Ishikawa (cell line): ENCODE measurements around the gene ERBB4.

ENCODE experiments used
- CEBPB ChIP-seq: IDR thresholded peaks from 2 replicates; pipeline ENCODE4 v1.6.1; 2012
- CREB1 ChIP-seq: IDR thresholded peaks from 2 replicates; pipeline ENCODE4 v1.6.1; 2012; ENCODE audit warnings: low read depth
- EGR1 ChIP-seq: IDR thresholded peaks from 2 replicates; pipeline ENCODE4 v1.6.1; 2012
- EP300 ChIP-seq: IDR thresholded peaks from 2 replicates; pipeline ENCODE4 v1.6.1; 2012; ENCODE audit warnings: borderline replicate concordance
- FOXM1 ChIP-seq: IDR thresholded peaks from 2 replicates; pipeline ENCODE4 v1.6.1; 2012; ENCODE audit warnings: low read depth, borderline replicate concordance
- NFIC ChIP-seq: IDR thresholded peaks from 2 replicates; pipeline ENCODE4 v1.6.1; 2012
- RAD21 ChIP-seq: IDR thresholded peaks from 2 replicates; pipeline ENCODE4 v1.6.1; 2012; ENCODE audit warnings: low read depth
- TAF1 ChIP-seq: IDR thresholded peaks from 2 replicates; pipeline ENCODE4 v1.6.1; 2012; ENCODE audit warnings: low read depth, mild to moderate bottlenecking
- TCF12 ChIP-seq: IDR thresholded peaks from 2 replicates; pipeline ENCODE4 v1.6.1; 2012; ENCODE audit warnings: low read depth
- TEAD4 ChIP-seq: IDR thresholded peaks from 2 replicates; pipeline ENCODE4 v1.6.1; 2012
- YY1 ChIP-seq: IDR thresholded peaks from 2 replicates; pipeline ENCODE4 v1.6.1; 2012; ENCODE audit warnings: low read depth
- ZBTB7A ChIP-seq: IDR thresholded peaks from 2 replicates; pipeline ENCODE4 v1.6.1; 2012; ENCODE audit warnings: low read depth
- TF ChIP-seq, protein P1 (sequence below): IDR thresholded peaks from 2 replicates; pipeline ENCODE4 v1.6.1; 2012
- TF ChIP-seq, protein P2 (sequence below): IDR thresholded peaks from 2 replicates; pipeline ENCODE4 v1.6.1; 2012
- TF ChIP-seq, protein P3 (sequence below): IDR thresholded peaks from 2 replicates; pipeline ENCODE4 v1.6.1; 2012; ENCODE audit warnings: low read depth, mild to moderate bottlenecking

The ERBB4 gene

DNA sequence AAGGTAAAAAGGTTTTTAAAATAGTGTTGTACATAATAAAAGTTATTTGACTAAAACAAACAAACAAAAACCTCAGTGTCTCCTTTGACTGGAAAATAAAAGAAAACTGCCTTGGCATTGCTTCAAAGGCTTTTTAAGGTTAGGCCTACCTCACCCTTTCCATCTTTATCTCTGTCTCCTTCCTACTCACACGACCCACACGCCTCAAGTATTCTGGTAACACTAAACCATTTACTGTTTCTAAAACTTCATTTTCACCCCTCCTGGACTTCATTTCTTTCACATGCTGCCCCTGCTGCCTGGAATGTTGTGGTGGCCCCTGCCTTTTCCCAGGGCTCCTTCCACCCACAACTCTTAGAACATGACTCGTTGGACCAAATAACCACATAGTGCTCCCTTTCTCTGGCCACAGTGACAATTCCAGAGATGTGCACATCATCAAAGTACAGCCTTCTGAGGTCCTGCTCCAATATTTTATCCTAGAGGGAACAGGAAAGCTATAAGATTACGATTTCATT is 54.0 kb downstream of the ERBB4 start:
- TF ChIP-seq EGR1: no peak
- TF ChIP-seq, protein P1, sequence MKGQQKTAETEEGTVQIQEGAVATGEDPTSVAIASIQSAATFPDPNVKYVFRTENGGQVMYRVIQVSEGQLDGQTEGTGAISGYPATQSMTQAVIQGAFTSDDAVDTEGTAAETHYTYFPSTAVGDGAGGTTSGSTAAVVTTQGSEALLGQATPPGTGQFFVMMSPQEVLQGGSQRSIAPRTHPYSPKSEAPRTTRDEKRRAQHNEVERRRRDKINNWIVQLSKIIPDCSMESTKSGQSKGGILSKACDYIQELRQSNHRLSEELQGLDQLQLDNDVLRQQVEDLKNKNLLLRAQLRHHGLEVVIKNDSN: no peak
- TF ChIP-seq RAD21: no peak
- no peak for TF ChIP-seq CREB1
- TF ChIP-seq TCF12: no peak
- TF ChIP-seq TEAD4: no peak
- no peak for TF ChIP-seq TAF1
- TF ChIP-seq YY1: no peak

DNA sequence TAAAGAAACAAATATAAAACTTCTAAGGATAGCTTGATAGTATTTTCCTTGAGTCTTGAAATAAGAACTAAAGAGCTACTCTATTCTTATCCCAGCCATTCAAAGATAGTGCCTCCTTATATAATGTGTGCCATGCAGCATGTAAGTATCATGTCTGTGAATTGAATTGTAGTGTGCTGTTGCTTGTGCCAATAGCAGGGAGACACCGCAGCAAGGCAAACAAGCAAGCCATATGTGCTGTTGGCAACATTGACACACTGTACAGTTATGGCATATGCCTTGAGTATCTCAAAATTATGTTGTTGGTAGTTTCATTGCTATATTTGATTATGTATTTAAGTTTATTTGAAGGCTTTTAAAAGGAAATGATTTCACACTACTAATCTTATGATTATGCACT is 58.2 kb downstream of the ERBB4 start:
- TF ChIP-seq TCF12: no peak
- TF ChIP-seq, protein P1: no peak
- TF ChIP-seq, protein P2, sequence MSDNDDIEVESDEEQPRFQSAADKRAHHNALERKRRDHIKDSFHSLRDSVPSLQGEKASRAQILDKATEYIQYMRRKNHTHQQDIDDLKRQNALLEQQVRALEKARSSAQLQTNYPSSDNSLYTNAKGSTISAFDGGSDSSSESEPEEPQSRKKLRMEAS: no peak
- no peak for TF ChIP-seq NFIC
- TF ChIP-seq FOXM1: no peak
- TF ChIP-seq EP300: no peak
- TF ChIP-seq YY1: no peak
- no peak for TF ChIP-seq TEAD4
- TF ChIP-seq CEBPB: no peak
- TF ChIP-seq ZBTB7A: no peak

DNA sequence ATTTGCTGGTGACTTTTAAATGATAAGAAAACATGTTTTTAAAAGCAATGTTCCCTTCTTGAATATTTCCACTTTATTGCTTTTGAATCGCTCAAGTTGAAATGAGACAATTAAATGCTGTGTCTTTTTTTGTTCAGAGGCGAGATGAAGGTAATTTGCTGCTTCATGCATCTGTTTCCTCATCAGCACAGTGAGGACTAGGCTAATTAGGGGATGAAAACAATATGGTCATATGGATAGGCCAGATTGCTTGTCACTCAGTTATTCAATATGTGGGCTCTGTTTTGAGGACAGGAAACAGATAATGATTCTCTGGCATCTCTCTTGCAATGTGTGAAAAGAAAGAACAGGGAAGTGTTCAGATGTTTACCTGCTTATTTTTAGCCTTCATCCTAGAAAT is 61.0 kb downstream of the ERBB4 start:
- TF ChIP-seq YY1 (no peak), CREB1 (no peak), TCF12 (no peak), TEAD4 (no peak), EGR1 (no peak), NFIC (no peak), TAF1 (no peak), FOXM1 (no peak), CEBPB (no peak), EP300 (no peak), RAD21 (no peak)
- TF ChIP-seq, protein P1: no peak
- TF ChIP-seq, protein P3, sequence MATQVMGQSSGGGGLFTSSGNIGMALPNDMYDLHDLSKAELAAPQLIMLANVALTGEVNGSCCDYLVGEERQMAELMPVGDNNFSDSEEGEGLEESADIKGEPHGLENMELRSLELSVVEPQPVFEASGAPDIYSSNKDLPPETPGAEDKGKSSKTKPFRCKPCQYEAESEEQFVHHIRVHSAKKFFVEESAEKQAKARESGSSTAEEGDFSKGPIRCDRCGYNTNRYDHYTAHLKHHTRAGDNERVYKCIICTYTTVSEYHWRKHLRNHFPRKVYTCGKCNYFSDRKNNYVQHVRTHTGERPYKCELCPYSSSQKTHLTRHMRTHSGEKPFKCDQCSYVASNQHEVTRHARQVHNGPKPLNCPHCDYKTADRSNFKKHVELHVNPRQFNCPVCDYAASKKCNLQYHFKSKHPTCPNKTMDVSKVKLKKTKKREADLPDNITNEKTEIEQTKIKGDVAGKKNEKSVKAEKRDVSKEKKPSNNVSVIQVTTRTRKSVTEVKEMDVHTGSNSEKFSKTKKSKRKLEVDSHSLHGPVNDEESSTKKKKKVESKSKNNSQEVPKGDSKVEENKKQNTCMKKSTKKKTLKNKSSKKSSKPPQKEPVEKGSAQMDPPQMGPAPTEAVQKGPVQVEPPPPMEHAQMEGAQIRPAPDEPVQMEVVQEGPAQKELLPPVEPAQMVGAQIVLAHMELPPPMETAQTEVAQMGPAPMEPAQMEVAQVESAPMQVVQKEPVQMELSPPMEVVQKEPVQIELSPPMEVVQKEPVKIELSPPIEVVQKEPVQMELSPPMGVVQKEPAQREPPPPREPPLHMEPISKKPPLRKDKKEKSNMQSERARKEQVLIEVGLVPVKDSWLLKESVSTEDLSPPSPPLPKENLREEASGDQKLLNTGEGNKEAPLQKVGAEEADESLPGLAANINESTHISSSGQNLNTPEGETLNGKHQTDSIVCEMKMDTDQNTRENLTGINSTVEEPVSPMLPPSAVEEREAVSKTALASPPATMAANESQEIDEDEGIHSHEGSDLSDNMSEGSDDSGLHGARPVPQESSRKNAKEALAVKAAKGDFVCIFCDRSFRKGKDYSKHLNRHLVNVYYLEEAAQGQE: no peak
- TF ChIP-seq, protein P2: no peak

DNA sequence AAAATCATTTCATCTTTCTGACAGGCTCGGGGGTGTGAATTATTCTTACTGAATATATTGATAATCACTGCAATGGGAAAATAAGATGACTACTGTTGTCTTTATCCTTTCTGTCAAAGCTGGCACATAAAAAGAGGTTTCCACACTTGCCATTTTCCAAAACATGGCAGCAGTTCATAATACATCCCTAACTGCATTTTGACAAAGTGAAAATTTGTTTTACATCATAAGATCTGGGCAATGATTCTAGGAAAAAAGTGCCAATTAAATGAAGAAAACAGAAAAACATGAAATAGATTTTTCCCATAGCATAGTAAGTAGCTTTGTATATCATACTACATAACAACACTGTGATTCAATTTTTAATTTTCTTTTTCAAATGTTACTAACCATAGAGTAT is 65.4 kb downstream of the ERBB4 start:
- TF ChIP-seq RAD21: no peak
- TF ChIP-seq EP300: no peak
- no peak for TF ChIP-seq CEBPB
- no peak for TF ChIP-seq CREB1
- TF ChIP-seq ZBTB7A: no peak
- no peak for TF ChIP-seq TAF1
- TF ChIP-seq, protein P2: no peak
- TF ChIP-seq, protein P1: no peak
- no peak for TF ChIP-seq NFIC
- no peak for TF ChIP-seq TCF12
- no peak for TF ChIP-seq TEAD4
- no peak for TF ChIP-seq EGR1
- TF ChIP-seq, protein P3: no peak
- no peak for TF ChIP-seq FOXM1
- no peak for TF ChIP-seq YY1

DNA sequence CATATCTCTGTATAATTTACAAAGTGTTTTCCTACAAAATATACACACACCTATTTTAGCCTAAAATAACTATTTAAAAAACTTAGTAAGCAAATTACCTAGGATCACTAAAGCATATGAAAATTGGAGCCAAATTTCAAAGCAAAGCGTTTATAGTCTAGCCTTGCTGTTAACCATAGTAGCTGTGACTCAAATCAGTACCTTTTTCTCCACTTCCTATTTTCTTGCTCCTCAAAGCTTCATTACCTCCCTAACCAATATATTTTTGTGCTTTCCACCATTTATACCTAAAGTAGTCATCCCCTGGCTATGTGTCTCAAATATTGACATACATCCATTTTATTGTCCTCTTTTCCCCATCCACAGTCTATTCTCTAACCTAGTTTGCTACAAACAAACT is 73.1 kb downstream of the ERBB4 start:
- no peak for TF ChIP-seq ZBTB7A
- no peak for TF ChIP-seq CREB1
- TF ChIP-seq, protein P1: no peak
- TF ChIP-seq CEBPB: no peak
- TF ChIP-seq EGR1: no peak
- TF ChIP-seq, protein P3: no peak
- no peak for TF ChIP-seq RAD21
- no peak for TF ChIP-seq FOXM1
- TF ChIP-seq, protein P2: no peak
